ENCODE measurements around the gene MREG.

GRCh38 chr2:216006164-216006663 lies 7.1 kb downstream of the MREG start:
- TF ChIP-seq CTCF (IDR thresholded peaks at IDR 0.05) (no peak), POLR2A (IDR thresholded peaks at IDR 0.05) (no peak)

Data from testis (tissue), 2 donors.